EL (cell line): ENCODE results near the gene TRPC4AP.
"Not testable (repeated sequence)": the region's sequence is repeated elsewhere in the genome, so short reads cannot be mapped to it uniquely, and the experiment has no call there.

Experiments used
- DNase-seq: peaks from one replicate; pipeline ENCODE4 v3.0.0-alpha.2; 2016

Gene TRPC4AP

GRCh38 chr20:35092524-35093266 is at the start of gene TRPC4AP:
Gene TRPC4AP, minus strand, starts transcription at chr20:35092807. Its CDS starts 26 bp downstream, at chr20:35092781.
- DNase-seq, result peak; percentile 91

- peak; percentile 77 for DNase-seq
Observed at GRCh38 chr20:35135867-35136586, 43.4 kb upstream of the TRPC4AP start.

- no peak for DNase-seq
Observed at GRCh38 chr20:35134880-35135279, 42.3 kb upstream of the TRPC4AP start.

- no peak for DNase-seq
Observed at GRCh38 chr20:35134472-35134871, 41.9 kb upstream of the TRPC4AP start.

GRCh38 chr20:35133735-35134134 is 41.1 kb upstream of the TRPC4AP start:
- no peak for DNase-seq

- no peak for DNase-seq
Observed at GRCh38 chr20:35133031-35133430, 40.4 kb upstream of the TRPC4AP start.

- DNase-seq, result no peak
Observed at GRCh38 chr20:35131934-35132333, 39.3 kb upstream of the TRPC4AP start.

GRCh38 chr20:35129647-35130069 is 37.1 kb upstream of the TRPC4AP start:
- peak; percentile 56 for DNase-seq

- no peak for DNase-seq
Observed at GRCh38 chr20:35125753-35126152, 33.1 kb upstream of the TRPC4AP start.

GRCh38 chr20:35122756-35123405 is 30.3 kb upstream of the TRPC4AP start:
- no peak for DNase-seq

GRCh38 chr20:35121186-35121585 is 28.6 kb upstream of the TRPC4AP start:
- no peak for DNase-seq

- DNase-seq, result peak; percentile 75
Observed at GRCh38 chr20:35120012-35120701, 27.6 kb upstream of the TRPC4AP start.

- no peak for DNase-seq
Observed at GRCh38 chr20:35117629-35118028, 25.0 kb upstream of the TRPC4AP start.

- peak; percentile 23 for DNase-seq
Observed at GRCh38 chr20:35117196-35117595, 24.6 kb upstream of the TRPC4AP start.

- DNase-seq, result no peak
Observed at GRCh38 chr20:35116258-35116657, 23.7 kb upstream of the TRPC4AP start.

GRCh38 chr20:35115606-35116005 is 23.0 kb upstream of the TRPC4AP start:
- DNase-seq, result no peak

GRCh38 chr20:35112276-35112675 is 19.7 kb upstream of the TRPC4AP start:
- DNase-seq, result not testable (repeated sequence)

GRCh38 chr20:35111141-35111888 is 18.7 kb upstream of the TRPC4AP start:
- DNase-seq, result peak; percentile 90

GRCh38 chr20:35108921-35109320 is 16.3 kb upstream of the TRPC4AP start:
- no peak for DNase-seq

GRCh38 chr20:35106827-35107380 is 14.3 kb upstream of the TRPC4AP start:
- DNase-seq, result peak; percentile 35

- no peak for DNase-seq
Observed at GRCh38 chr20:35104685-35105295, 12.2 kb upstream of the TRPC4AP start.

- DNase-seq, result no peak
Observed at GRCh38 chr20:35101620-35102019, 9.0 kb upstream of the TRPC4AP start.
